Sigmoid colon (tissue), 7 donors: ENCODE data around the gene AK5. TPM values are rescaled to one million over a fixed set of nuclear protein-coding genes. Genes with fewer than 3 reads are reported as not detected.

ENCODE experiments used
- DNase-seq: peaks from one replicate; pipeline ENCODE4 v3.0.0-alpha.2; 2019
- H3K27ac ChIP-seq, 4 donors: fragments of 200-600 bp; sonication (generic); one replicate each; pipeline ENCODE4 v1.5.1; 2016 to 2019; ENCODE audit warnings: mild to moderate bottlenecking in 1 of 4
- H3K27me3 ChIP-seq, 3 donors: fragments of 200-600 bp; sonication (generic); one replicate each; pipeline ENCODE4 v1.5.1; 2019; ENCODE audit warnings: mild to moderate bottlenecking in 1 of 3
- H3K36me3 ChIP-seq, 4 donors: fragments of 200-600 bp; sonication (generic); one replicate each; pipeline ENCODE4 v1.5.1; 2016 to 2019
- H3K4me1 ChIP-seq, 4 donors: fragments of 200-600 bp; sonication (generic); one replicate each; pipeline ENCODE4 v1.5.1; 2017 to 2019
- H3K4me3 ChIP-seq, 4 donors: fragments of 200-600 bp; sonication (generic); one replicate each; pipeline ENCODE4 v1.5.1; 2017 to 2019; ENCODE audit warnings: mild to moderate bottlenecking in 2 of 4, moderate library complexity in 1 of 4
- H3K9me3 ChIP-seq, 4 donors: fragments of 200-600 bp in 3 of 4; sonication (generic) in 3 of 4; one replicate each; pipeline versions ENCODE4 v1.5.1 to v1.6.1; 2013 to 2019
- EP300 ChIP-seq, 4 donors: sonication (generic); formaldehyde crosslinking; IDR thresholded peaks; one replicate each; pipeline ENCODE4 v1.6.1; 2017; ENCODE audit warnings: antibody characterized with exemption in 4 of 4
- POLR2A ChIP-seq, 2 donors: fragments of 450-650 bp; IDR thresholded peaks; one replicate each; pipeline ENCODE4 v1.6.1; 2016; ENCODE audit warnings: antibody characterized with exemption in 2 of 2, mild to moderate bottlenecking in 2 of 2, moderate library complexity in 2 of 2
- POLR2AphosphoS5 ChIP-seq, 4 donors: sonication (generic); formaldehyde crosslinking; IDR thresholded peaks; one replicate each; pipeline ENCODE4 v1.6.1; 2017; ENCODE audit warnings: antibody characterized with exemption in 4 of 4
- WGBS, 2 donors: extraction: QIAGEN DNeasy Blood & Tissue Kit; methylation state at CpG; one replicate each; pipeline ENCODE4 v1.1.7; 2013; 5-methylcytosine and 5-hydroxymethylcytosine counted together
- intact Hi-C: fragments of 100-400 bp; cut with DNase I; formaldehyde crosslinking; loops from one replicate; pipeline ENCODE4 v1.15.1; 2023
- polyA plus RNA-seq, 3 donors: library from polyadenylated mRNA; stranded (reverse); fragments of 200-250 nt; gene quantifications; one replicate each; pipeline ENCODE4 v1.2.3, GENCODE V29; 2013
- total RNA-seq, 4 donors: library from RNA; depleted of rRNA; stranded (reverse); fragments of >200 nt; gene quantifications; one replicate each; pipeline ENCODE4 v1.1.0, GENCODE V29; 2016
- TF ChIP-seq, protein P1 (sequence below), 4 experiments: fragments of 450-650 bp in 3 of 4; fragments of 200-600 bp in 1 of 4; IDR thresholded peaks; one replicate each; pipeline ENCODE4 v1.5.1; 2016 to 2019; ENCODE audit warnings: antibody characterized with exemption in 4 of 4, mild to moderate bottlenecking in 3 of 4, moderate library complexity in 2 of 4
- donor health status: healthy with polysubstance abuse.
- donor health status: Bipolar disorder and iron deficiency.
- donor health status: healthy.

The AK5 gene
- total and polyA plus RNA-seq, 7 donors, result 0.33 to 6.1 (median 1.9) TPM; not detected in 1

DNA sequence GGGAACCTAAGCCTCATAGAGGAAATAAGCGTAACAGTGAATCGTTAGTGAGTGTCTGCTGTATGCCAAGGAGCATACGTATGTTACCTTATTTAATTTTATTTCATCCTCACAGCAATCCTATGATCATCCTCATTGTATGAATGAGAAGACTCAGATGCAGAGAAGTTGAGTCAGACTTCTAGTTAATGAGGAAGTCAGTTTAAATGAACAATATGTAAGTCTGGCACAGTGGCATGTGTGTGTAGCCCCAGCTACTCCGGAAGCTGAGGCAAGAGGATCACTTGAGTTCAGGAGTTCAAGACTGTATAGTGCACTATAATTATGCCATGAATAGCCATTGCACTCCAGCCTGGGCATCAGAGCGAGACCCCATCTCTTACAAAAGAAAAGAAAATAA lies 252.6 kb downstream of the AK5 start:
- intact Hi-C loops, result no loop called here
- TF ChIP-seq, protein P1, sequence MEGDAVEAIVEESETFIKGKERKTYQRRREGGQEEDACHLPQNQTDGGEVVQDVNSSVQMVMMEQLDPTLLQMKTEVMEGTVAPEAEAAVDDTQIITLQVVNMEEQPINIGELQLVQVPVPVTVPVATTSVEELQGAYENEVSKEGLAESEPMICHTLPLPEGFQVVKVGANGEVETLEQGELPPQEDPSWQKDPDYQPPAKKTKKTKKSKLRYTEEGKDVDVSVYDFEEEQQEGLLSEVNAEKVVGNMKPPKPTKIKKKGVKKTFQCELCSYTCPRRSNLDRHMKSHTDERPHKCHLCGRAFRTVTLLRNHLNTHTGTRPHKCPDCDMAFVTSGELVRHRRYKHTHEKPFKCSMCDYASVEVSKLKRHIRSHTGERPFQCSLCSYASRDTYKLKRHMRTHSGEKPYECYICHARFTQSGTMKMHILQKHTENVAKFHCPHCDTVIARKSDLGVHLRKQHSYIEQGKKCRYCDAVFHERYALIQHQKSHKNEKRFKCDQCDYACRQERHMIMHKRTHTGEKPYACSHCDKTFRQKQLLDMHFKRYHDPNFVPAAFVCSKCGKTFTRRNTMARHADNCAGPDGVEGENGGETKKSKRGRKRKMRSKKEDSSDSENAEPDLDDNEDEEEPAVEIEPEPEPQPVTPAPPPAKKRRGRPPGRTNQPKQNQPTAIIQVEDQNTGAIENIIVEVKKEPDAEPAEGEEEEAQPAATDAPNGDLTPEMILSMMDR (IDR thresholded peaks at IDR 0.05), result no peak
- TF ChIP-seq EP300 (IDR thresholded peaks at IDR 0.05) (no peak), POLR2AphosphoS5 (IDR thresholded peaks at IDR 0.05) (no peak), POLR2A (IDR thresholded peaks at IDR 0.05) (no peak)

DNA sequence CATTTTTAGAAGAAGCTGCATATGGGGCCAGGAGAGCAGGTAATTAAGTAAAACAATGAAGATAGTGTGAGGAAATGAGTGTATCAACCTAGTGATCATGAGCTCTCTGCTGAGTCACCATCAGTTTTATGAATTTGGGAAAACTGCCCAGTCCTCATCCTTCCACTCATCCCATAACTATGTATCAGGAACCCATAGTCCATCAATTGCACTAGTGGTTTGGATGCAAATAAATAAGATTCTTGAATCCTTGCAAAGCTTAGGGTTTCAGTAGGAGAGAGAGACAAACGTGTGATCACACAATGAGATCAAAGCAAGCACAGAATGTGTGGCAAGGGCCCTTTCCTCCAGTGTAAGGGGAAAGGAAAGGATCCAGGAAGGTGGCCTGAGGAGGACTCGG lies 255.0 kb downstream of the AK5 start:
- H3K4me3 ChIP-seq, result no peak overlapping the region
- TF ChIP-seq POLR2AphosphoS5 (IDR thresholded peaks at IDR 0.05), result no peak
- no peak for TF ChIP-seq POLR2A (IDR thresholded peaks at IDR 0.05)
- TF ChIP-seq, protein P1 (IDR thresholded peaks at IDR 0.05), result no peak
- no peak for TF ChIP-seq EP300 (IDR thresholded peaks at IDR 0.05)
- no peak overlapping the region for H3K27ac ChIP-seq
- H3K27me3 ChIP-seq, result no peaks in the 10 kb centered on the region
- DNase-seq, result no peak
- H3K4me1 ChIP-seq, result peaks cover 0 to 9% (median 0%) of the 10 kb centered on the region in 4 donors
- H3K36me3 ChIP-seq, result no peaks in the 10 kb centered on the region
- 61 to 75% methylated on average over 2 of the region's 2 CpGs for WGBS, 2 donors
- intact Hi-C loops, result loop anchor here (5.0 kb wide), 1 partner anchor 390 kb away; no protein-coding TSS in a partner anchor
- no peaks in the 10 kb centered on the region for H3K9me3 ChIP-seq

More for the DNA sequence above, 252.6 kb downstream of the AK5 start:
- DNase-seq, result no peak
- WGBS, 2 donors, result 82 to 85% methylated on average over 5 of the region's 5 CpGs
- Histone ChIP-seq H3K9me3 (no peaks in the 10 kb centered on the region), H3K27me3 (no peaks in the 10 kb centered on the region), H3K27ac (no peak overlapping the region), H3K4me1 (peaks cover 0 to 3% (median 0%) of the 10 kb centered on the region in 4 donors), H3K4me3 (no peak overlapping the region), H3K36me3 (no peaks in the 10 kb centered on the region)

DNA sequence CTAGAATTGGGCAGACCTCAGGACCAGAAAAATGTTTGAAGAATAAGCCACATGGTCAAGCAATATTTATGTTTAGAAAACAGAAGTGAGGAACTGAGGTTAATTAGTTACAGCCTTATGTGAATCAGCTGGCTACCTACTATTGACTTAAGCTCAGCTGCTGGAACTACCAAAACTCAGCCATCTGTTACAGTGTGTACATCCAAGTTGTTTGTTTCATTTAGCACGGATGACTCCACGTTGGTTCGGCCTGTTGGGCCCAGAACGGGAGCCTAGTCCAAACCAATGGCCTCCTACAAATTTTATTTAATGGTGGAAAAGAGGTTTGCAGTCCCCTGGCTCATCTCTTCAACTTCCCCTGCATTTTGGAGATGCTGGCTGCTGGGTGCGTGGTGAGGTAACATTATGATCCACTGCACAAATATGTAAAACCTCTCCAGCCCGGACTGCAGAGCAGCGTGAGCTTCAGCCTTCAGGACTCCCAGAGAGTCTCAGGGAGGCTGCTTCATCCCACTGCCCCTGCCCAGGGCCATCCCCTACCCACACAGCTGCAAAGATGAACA lies 257.2 kb downstream of the AK5 start:
- Histone ChIP-seq H3K9me3 (no peaks in the 10 kb centered on the region), H3K27ac (peak overlapping the region in 3 of 4 donors; percentile 12 to 53 (median 50)), H3K27me3 (no peaks in the 10 kb centered on the region), H3K4me1 (peaks cover 0 to 9% (median 0%) of the 10 kb centered on the region in 4 donors), H3K4me3 (no peak overlapping the region), H3K36me3 (no peaks in the 10 kb centered on the region)
- TF ChIP-seq, protein P1 (IDR thresholded peaks at IDR 0.05), result no peak
- no peak for TF ChIP-seq EP300 (IDR thresholded peaks at IDR 0.05)
- TF ChIP-seq POLR2AphosphoS5 (IDR thresholded peaks at IDR 0.05), result no peak
- TF ChIP-seq POLR2A (IDR thresholded peaks at IDR 0.05), result no peak
- DNase-seq, result peak; percentile 77
- 15 to 61% methylated on average over 7 of the region's 7 CpGs for WGBS, 2 donors
- intact Hi-C loops, result loop anchor here (5.0 kb wide), 1 partner anchor 392 kb away; no protein-coding TSS in a partner anchor

DNA sequence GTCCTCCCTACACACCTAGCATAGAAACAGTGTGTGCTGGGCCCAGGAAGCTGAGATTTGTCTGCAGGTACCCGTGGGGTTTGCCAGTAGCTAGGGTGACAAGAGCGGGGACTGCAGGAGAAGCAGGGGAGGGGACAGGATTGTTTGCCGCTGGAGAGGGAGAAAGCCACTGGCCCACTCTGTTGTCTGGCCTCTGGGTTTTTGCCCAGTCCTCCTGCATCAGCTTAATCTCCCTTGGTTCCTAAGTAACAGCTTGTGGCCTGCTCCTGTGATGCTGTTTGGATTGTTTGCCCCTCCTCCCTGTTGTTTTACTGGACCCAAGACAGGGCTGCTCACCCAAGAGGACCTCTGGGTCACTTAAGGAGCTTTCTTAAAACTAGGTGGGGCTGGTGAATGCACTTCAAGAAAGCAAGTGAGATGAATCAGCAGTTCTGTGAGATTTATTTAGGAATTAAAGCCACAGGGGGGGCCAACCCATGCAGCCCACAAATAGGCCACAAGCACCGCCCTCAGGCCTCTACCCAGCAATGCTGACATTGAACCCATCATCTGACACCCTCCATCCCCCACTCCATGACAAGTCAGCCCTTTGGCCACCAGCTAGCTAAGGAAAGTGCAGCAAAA lies 257.8 kb downstream of the AK5 start:
- intact Hi-C loops, result loop anchor here (5.0 kb wide), 1 partner anchor 392 kb away; no protein-coding TSS in a partner anchor
- 63 to 68% methylated on average over 4 of the region's 4 CpGs for WGBS, 2 donors

More for the DNA sequence above, 257.8 kb downstream of the AK5 start:
- Histone ChIP-seq H3K4me1 (peaks cover 0 to 9% (median 0%) of the 10 kb centered on the region in 4 donors), H3K27me3 (no peaks in the 10 kb centered on the region), H3K36me3 (no peaks in the 10 kb centered on the region), H3K4me3 (no peak overlapping the region), H3K9me3 (no peaks in the 10 kb centered on the region), H3K27ac (peak overlapping the region in 3 of 4 donors; percentile 12 to 53 (median 50))
- TF ChIP-seq POLR2A (IDR thresholded peaks at IDR 0.05) (no peak), EP300 (IDR thresholded peaks at IDR 0.05) (no peak), POLR2AphosphoS5 (IDR thresholded peaks at IDR 0.05) (no peak)
- TF ChIP-seq, protein P1 (IDR thresholded peaks at IDR 0.05), result no peak
- DNase-seq, result no peak
